Kidney capillary endothelial cell (primary cell): ENCODE data around the gene PBX4.

Experiments
- DNase-seq: peaks from one replicate; pipeline ENCODE4 v3.0.0-alpha.2; 2018; ENCODE audit warnings: low spot score

PBX4 gene

DNA sequence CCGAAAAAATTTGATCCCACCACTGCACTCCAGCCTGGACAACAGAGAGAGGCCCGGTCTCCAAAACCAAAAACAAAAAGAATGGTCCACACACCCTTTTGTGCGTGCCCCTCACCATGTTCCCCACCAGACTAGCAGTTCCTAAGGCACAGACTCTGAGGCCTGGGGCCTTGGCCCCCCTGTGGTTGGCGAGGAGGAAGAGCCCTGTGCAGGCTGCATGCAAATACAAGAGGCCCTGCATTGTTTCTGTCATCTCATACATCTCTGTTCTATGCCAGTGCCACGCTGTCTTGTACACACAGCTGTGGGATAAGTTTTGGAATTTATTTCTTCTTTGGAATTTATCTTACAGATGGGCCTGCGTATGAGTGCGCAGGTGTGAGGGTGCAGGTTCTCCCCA lies 94.4 kb downstream of the PBX4 start:
- no peak for DNase-seq

GRCh38 chr19:19523177-19523576 lies 95.3 kb downstream of the PBX4 start:
- DNase-seq, result no peak

- no peak for DNase-seq
Measured at GRCh38 chr19:19520989-19521388, 97.5 kb downstream of the PBX4 start.

DNA sequence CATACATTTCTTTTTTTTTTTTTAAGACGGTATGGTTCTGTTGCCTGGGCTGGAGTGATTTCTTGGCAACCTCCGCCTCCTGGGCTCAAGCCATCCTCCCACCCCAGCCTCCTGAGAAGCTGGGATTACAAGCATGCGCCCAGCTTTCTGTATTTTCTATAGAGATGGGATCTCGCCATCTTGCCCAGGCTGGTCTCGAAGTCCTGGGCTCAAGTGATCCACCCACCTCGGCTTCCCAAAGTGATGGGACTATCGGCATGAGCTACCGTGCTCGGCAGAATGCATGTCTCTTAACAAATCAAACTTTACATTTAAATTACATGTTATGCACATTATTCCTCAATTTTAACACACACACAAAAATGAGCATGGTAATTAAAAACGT lies 101.3 kb downstream of the PBX4 start:
- DNase-seq, result no peak

- DNase-seq, result peak; percentile 87
Measured at GRCh38 chr19:19515642-19516519, 102.6 kb downstream of the PBX4 start, which contains the start of gene NDUFA13. TSS of gene NDUFA13 (plus strand) at chr19:19516225. CDS start at chr19:19516239, 14 bp downstream.

DNA sequence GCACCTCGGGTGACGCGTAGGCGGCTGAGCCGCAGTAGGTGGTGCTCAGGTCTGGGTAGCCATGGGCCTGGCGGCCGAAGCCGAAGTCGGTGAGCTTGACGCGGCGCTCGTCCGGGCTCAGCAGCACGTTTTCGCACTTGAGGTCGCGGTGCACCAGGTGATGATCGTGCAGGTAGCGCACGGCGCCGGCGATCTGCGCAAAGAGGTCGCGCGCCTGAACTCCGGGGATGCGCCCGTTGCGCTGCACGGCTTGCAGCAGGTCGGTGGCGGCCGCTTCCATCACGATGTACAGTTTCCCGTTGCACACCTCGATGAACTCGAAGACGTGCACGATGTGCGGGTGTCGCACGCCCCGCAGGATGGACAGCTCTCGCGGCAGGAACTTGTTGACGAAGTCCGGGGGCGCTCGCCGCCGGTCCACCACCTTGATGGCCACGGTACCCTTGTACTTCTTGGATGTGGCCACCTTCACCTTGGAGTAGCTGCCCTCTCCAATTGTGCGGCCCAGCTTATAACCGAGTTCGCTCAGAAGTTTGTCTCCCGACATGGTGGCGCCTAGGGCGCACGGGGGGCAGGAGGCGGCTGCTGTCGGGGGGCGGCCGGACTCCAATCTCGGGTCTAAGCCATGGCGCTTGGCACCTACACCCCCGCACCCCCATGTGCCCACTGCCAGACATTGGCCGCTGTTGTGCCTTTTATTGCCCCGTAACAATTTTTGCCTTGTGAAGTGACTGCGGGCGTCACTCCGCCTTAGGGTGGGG lies 103.4 kb downstream of the PBX4 start, which contains the start of gene TSSK6:
Gene TSSK6 (minus strand): TSS at position 668 of the 761 bp plus-strand sequence. CDS start 121 bp downstream, at position 547.
- DNase-seq, result no peak

- DNase-seq, result peak; percentile 33
Measured at GRCh38 chr19:19514215-19514657, 104.3 kb downstream of the PBX4 start.

GRCh38 chr19:19513682-19514081 lies 104.8 kb downstream of the PBX4 start:
- no peak for DNase-seq
